HL-60 (cell line): ENCODE results near the gene TMEM213.

Experiments
- DNase-seq, 2 experiments: peaks; one replicate each; pipeline ENCODE4 v3.0.0-alpha.2; 2010 to 2020; ENCODE audit warnings: low read depth in 1 of 2, low spot score in 1 of 2
- H3K27ac ChIP-seq: fragments of 250-450 bp; sonication (Bioruptor Pico); replicated peaks from 2 replicates; pipeline ENCODE4 v1.5.1; 2020; ENCODE audit warnings: mild to moderate bottlenecking, moderate library complexity
- H3K27me3 ChIP-seq: fragments of 250-450 bp; sonication (Bioruptor Pico); 2 replicates; pipeline ENCODE4 v1.5.1; 2021; ENCODE audit warnings: mild to moderate bottlenecking, moderate library complexity; ENCODE audit not compliant: insufficient read depth, poor library complexity, severe bottlenecking
- H3K4me3 ChIP-seq: replicated peaks from 2 replicates; pipeline ENCODE4 v1.5.1; 2011; ENCODE audit warnings: mild to moderate bottlenecking, control low read depth, low read length; ENCODE audit not compliant: insufficient read depth
- GABPA ChIP-seq: IDR thresholded peaks from 2 replicates; pipeline ENCODE4 v1.6.1; 2012; ENCODE audit warnings: low read depth
- POLR2AphosphoS5 ChIP-seq: IDR thresholded peaks from 2 replicates; pipeline ENCODE4 v1.6.1; 2012; ENCODE audit warnings: low read depth
- SPI1 ChIP-seq: IDR thresholded peaks from 2 replicates; pipeline ENCODE4 v1.6.1; 2012; ENCODE audit warnings: low read depth, mild to moderate bottlenecking, borderline replicate concordance
- TF ChIP-seq, protein P1 (sequence below): IDR thresholded peaks from one replicate; pipeline ENCODE4 v1.5.1; 2011; ENCODE audit warnings: low read length, control low read depth, inconsistent platforms; ENCODE audit not compliant: insufficient read depth
- TF ChIP-seq, protein P2 (sequence below): IDR thresholded peaks from 2 replicates; pipeline ENCODE4 v1.6.1; 2012; ENCODE audit warnings: low read depth; ENCODE audit not compliant: insufficient replicate concordance

TMEM213 gene

DNA sequence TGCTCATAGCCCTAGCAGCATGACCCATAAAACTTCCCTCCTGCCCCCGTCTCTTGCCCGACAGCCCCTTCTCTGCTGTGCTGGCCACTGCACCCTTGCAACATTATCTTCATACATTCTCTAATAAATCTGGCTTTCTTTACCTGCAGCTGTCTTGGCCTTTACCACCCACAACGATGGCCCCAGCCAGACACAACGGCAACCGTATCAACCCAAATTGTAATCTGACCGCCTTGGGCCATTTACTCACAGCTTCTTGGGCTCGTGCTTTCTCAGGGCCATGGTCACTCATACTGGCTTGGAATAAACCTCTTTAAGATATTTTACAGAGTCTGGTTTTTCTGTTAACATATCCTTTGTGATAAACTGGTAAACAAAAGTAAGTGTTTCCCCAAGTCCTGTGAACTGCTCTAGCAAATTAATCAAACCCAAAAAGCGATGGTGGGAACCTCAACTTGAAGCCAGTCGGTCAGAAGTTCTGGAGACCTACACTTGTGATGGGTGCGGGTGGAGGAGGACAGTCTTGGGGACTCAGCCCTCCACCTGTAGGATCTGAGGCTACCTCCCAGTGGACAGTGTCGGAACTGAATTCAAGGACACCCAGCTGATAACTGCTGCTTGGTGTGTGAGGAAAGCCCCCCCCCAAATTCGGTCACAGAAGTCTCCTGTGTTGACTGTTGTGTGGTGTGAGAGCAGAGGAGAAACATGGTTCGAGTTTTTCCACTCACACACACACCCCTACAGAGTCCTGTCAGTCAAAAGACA is 87.8 kb downstream of the TMEM213 start:
- Histone ChIP-seq H3K27ac (no peak overlapping the region), H3K27me3 (no peaks in the 10 kb centered on the region), H3K4me3 (no peak overlapping the region)
- no peak for DNase-seq
- TF ChIP-seq, protein P1, sequence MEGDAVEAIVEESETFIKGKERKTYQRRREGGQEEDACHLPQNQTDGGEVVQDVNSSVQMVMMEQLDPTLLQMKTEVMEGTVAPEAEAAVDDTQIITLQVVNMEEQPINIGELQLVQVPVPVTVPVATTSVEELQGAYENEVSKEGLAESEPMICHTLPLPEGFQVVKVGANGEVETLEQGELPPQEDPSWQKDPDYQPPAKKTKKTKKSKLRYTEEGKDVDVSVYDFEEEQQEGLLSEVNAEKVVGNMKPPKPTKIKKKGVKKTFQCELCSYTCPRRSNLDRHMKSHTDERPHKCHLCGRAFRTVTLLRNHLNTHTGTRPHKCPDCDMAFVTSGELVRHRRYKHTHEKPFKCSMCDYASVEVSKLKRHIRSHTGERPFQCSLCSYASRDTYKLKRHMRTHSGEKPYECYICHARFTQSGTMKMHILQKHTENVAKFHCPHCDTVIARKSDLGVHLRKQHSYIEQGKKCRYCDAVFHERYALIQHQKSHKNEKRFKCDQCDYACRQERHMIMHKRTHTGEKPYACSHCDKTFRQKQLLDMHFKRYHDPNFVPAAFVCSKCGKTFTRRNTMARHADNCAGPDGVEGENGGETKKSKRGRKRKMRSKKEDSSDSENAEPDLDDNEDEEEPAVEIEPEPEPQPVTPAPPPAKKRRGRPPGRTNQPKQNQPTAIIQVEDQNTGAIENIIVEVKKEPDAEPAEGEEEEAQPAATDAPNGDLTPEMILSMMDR: no peak
- TF ChIP-seq GABPA: no peak
- TF ChIP-seq, protein P2, sequence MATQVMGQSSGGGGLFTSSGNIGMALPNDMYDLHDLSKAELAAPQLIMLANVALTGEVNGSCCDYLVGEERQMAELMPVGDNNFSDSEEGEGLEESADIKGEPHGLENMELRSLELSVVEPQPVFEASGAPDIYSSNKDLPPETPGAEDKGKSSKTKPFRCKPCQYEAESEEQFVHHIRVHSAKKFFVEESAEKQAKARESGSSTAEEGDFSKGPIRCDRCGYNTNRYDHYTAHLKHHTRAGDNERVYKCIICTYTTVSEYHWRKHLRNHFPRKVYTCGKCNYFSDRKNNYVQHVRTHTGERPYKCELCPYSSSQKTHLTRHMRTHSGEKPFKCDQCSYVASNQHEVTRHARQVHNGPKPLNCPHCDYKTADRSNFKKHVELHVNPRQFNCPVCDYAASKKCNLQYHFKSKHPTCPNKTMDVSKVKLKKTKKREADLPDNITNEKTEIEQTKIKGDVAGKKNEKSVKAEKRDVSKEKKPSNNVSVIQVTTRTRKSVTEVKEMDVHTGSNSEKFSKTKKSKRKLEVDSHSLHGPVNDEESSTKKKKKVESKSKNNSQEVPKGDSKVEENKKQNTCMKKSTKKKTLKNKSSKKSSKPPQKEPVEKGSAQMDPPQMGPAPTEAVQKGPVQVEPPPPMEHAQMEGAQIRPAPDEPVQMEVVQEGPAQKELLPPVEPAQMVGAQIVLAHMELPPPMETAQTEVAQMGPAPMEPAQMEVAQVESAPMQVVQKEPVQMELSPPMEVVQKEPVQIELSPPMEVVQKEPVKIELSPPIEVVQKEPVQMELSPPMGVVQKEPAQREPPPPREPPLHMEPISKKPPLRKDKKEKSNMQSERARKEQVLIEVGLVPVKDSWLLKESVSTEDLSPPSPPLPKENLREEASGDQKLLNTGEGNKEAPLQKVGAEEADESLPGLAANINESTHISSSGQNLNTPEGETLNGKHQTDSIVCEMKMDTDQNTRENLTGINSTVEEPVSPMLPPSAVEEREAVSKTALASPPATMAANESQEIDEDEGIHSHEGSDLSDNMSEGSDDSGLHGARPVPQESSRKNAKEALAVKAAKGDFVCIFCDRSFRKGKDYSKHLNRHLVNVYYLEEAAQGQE: no peak
- TF ChIP-seq POLR2AphosphoS5: no peak
- no peak for TF ChIP-seq SPI1

DNA sequence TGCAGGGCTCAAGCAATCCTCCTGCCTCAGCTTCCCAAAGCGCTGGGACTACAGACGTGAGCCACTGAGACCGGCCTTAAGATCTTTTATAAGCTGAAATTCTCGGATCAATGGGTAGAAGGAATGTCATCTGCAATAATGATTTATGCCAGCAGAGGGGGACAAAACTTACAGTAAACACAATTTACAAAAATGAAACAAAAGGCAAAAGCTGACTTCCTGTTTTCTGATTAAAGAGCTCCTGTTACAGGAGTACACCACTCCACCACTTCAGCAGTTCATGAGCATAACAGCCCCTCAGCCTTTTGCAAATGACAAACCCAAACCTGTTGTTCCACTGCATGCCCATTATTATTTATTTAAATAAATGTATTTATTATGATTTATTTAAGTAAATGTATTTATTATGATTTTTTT is 88.7 kb downstream of the TMEM213 start:
- TF ChIP-seq POLR2AphosphoS5 (no peak), GABPA (no peak), SPI1 (peak; percentile 97)
- TF ChIP-seq, protein P2: no peak
- TF ChIP-seq, protein P1: peak; percentile 22
- peak in 1 of 2 experiments; percentile 61 for DNase-seq

DNA sequence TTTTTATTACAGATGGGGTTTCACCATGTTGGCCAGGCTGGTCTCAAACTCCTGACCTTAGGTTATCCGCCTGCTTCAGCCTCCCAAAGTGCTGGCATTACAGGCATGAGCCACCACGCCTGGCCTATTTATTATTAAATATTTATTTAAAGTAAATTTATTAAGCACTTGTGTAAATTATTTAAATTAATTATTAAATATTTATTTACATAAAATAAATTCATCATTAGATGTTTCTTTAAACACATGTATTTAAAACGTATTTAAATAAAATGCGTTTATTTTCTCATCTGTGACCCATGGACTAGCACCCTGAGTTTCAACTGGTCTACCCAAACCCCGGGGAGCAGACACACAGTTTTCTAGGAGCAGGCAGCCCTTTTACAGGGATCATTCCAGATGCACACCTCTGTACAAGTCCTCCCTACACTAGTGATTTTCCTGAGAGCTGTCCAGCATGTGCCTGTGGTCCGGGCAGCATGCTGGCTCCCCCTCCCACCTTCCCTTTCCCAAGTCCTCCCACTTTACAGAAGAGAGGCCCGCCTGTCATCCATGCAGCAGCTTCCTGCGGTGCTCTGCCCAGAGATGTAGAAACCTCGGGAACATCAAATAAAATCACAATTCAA is 89.4 kb downstream of the TMEM213 start:
- DNase-seq: no peak
- no peak overlapping the region for H3K27ac ChIP-seq
- H3K4me3 ChIP-seq: no peak overlapping the region
- TF ChIP-seq, protein P1: no peak
- TF ChIP-seq GABPA (no peak), SPI1 (no peak), POLR2AphosphoS5 (no peak)
- TF ChIP-seq, protein P2: no peak
- H3K27me3 ChIP-seq: no peaks in the 10 kb centered on the region

More for the DNA sequence above, 88.7 kb downstream of the TMEM213 start:
- no peak overlapping the region for H3K27ac ChIP-seq
- H3K4me3 ChIP-seq: no peak overlapping the region
- H3K27me3 ChIP-seq: no peaks in the 10 kb centered on the region
